KMS-11 (cell line): ENCODE data around the gene MNAT1.

Source experiments
- H2AFZ ChIP-seq: fragments of 200-600 bp; sonication (generic); 2 replicates; pipeline ENCODE4 v1.6.1; 2016; ENCODE audit warnings: antibody characterized with exemption, mixed run types, low read depth
- H3K27ac ChIP-seq: fragments of 200-600 bp; sonication (generic); 2 replicates; pipeline ENCODE4 v1.6.1; 2016; ENCODE audit warnings: mild to moderate bottlenecking, mixed run types
- H3K27me3 ChIP-seq: fragments of 200-600 bp; sonication (generic); 2 replicates; pipeline ENCODE4 v1.6.1; 2017; ENCODE audit warnings: mild to moderate bottlenecking, low read depth, mixed run types, moderate library complexity; ENCODE audit not compliant: insufficient read depth
- H3K36me3 ChIP-seq: fragments of 200-600 bp; sonication (generic); 2 replicates; pipeline ENCODE4 v1.6.1; 2017; ENCODE audit warnings: mild to moderate bottlenecking, mixed run types; ENCODE audit not compliant: insufficient read depth
- H3K4me1 ChIP-seq: fragments of 200-600 bp; sonication (generic); 2 replicates; pipeline ENCODE4 v1.6.1; 2016; ENCODE audit warnings: mild to moderate bottlenecking, low read depth, mixed run types; ENCODE audit not compliant: poor library complexity, severe bottlenecking
- H3K4me2 ChIP-seq: fragments of 200-600 bp; sonication (generic); 2 replicates; pipeline ENCODE4 v1.7.0; 2016; ENCODE audit warnings: mild to moderate bottlenecking, mixed run types
- H3K4me3 ChIP-seq: fragments of 200-600 bp; sonication (generic); IDR thresholded peaks from 2 replicates; pipeline ENCODE4 v1.6.1; 2017; ENCODE audit warnings: low read depth, low read length, mixed read lengths; ENCODE audit not compliant: insufficient read depth
- H3K79me2 ChIP-seq: fragments of 200-600 bp; sonication (generic); 2 replicates; pipeline ENCODE4 v1.6.1; 2016; ENCODE audit warnings: low read depth, mixed run types; ENCODE audit not compliant: insufficient read depth
- H3K9ac ChIP-seq: fragments of 200-600 bp; sonication (generic); 2 replicates; pipeline ENCODE4 v1.6.1; 2016; ENCODE audit warnings: mild to moderate bottlenecking, mixed run types
- H4K20me1 ChIP-seq: fragments of 200-600 bp; sonication (generic); 2 replicates; pipeline ENCODE4 v1.6.1; 2016; ENCODE audit warnings: mild to moderate bottlenecking, mixed run types; ENCODE audit not compliant: insufficient read depth
- CTCF ChIP-seq: fragments of 200-600 bp; sonication (generic); conservative IDR thresholded peaks from 2 replicates; pipeline ENCODE4 v1.6.1; 2017; ENCODE audit warnings: low read depth, mild to moderate bottlenecking, antibody characterized with exemption, low read length, moderate library complexity, mixed read lengths

Gene MNAT1

GRCh38 chr14:60861545-60862140 lies 127.1 kb downstream of the MNAT1 start:
- H3K79me2 ChIP-seq: no peaks in the 10 kb centered on the region
- no peak overlapping the region for H2AFZ ChIP-seq
- H3K27me3 ChIP-seq: no peaks in the 10 kb centered on the region
- no peaks in the 10 kb centered on the region for H3K36me3 ChIP-seq
- TF ChIP-seq CTCF: no peak
- no peak overlapping the region for H3K4me3 ChIP-seq
- no peak overlapping the region for H3K4me2 ChIP-seq
- no peaks in the 10 kb centered on the region for H4K20me1 ChIP-seq
- H3K9ac ChIP-seq: no peak overlapping the region
- no peak overlapping the region for H3K27ac ChIP-seq
- H3K4me1 ChIP-seq: no peaks in the 10 kb centered on the region

GRCh38 chr14:60862283-60862682 lies 127.7 kb downstream of the MNAT1 start:
- Histone ChIP-seq H3K4me3 (no peak overlapping the region), H3K36me3 (no peaks in the 10 kb centered on the region), H3K79me2 (no peaks in the 10 kb centered on the region), H3K9ac (no peak overlapping the region), H2AFZ (no peak overlapping the region), H3K27ac (no peak overlapping the region), H4K20me1 (no peaks in the 10 kb centered on the region), H3K4me1 (no peaks in the 10 kb centered on the region), H3K4me2 (no peak overlapping the region), H3K27me3 (no peaks in the 10 kb centered on the region)
- no peak for TF ChIP-seq CTCF

- no peaks in the 10 kb centered on the region for H3K79me2 ChIP-seq
- no peak overlapping the region for H3K27ac ChIP-seq
- H3K4me1 ChIP-seq: no peaks in the 10 kb centered on the region
- H3K4me2 ChIP-seq: no peak overlapping the region
- no peak overlapping the region for H3K9ac ChIP-seq
- no peaks in the 10 kb centered on the region for H3K27me3 ChIP-seq
- no peak overlapping the region for H3K4me3 ChIP-seq
- H2AFZ ChIP-seq: no peak overlapping the region
- no peak for TF ChIP-seq CTCF
- no peaks in the 10 kb centered on the region for H4K20me1 ChIP-seq
- H3K36me3 ChIP-seq: no peaks in the 10 kb centered on the region
Observed at GRCh38 chr14:60863249-60863648, 128.7 kb downstream of the MNAT1 start.

GRCh38 chr14:60865378-60866127 lies 131.0 kb downstream of the MNAT1 start:
- Histone ChIP-seq H3K4me2 (no peak overlapping the region), H3K27me3 (no peaks in the 10 kb centered on the region), H2AFZ (no peak overlapping the region), H3K4me1 (no peaks in the 10 kb centered on the region), H3K27ac (no peak overlapping the region), H3K9ac (no peak overlapping the region), H3K79me2 (no peaks in the 10 kb centered on the region), H3K36me3 (no peaks in the 10 kb centered on the region), H3K4me3 (no peak overlapping the region), H4K20me1 (no peaks in the 10 kb centered on the region)
- TF ChIP-seq CTCF: no peak
